ENCODE measurements around the gene FAM193B. TPM values are rescaled to one million over a fixed set of nuclear protein-coding genes. Genes with fewer than 3 reads are reported as not detected.

Gene FAM193B
- total RNA-seq, 1 donor from 2014 or later, result 165 TPM

DNA sequence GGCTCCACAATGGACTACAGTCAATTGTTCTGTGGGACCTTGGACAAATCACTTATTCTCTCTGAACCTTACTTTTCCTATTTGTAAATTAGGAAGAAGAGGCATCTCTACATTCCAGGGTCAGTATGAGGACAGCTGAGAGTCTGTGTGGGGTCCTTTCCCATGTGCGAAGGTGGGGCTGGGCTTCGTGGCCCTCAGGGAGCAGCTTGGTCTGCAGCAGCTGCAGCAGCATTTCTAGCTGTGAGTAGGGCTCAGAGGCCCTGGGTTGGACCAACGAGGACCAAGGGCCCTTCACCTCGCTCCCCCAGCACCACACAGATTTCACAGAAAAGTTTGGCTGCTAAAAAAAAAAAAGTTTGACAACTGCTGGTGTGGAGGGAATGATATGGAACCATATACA, 28.2 kb downstream of the FAM193B start:
- no peak for DNase-seq (ENCODE audit: low spot score, unreplicated experiment)
- Mint-ChIP-seq H3K9me3 (ENCODE audit: low read depth) (no peaks in the 10 kb centered on the region), H3K4me3 (ENCODE audit: low read depth) (no peak overlapping the region), H3K4me1 (ENCODE audit: low read depth) (no peaks in the 10 kb centered on the region), H3K36me3 (ENCODE audit: insufficient read depth) (peaks cover 15% of the 10 kb centered on the region), H3K27ac (no peak overlapping the region), H3K27me3 (no peaks in the 10 kb centered on the region)
- TF ChIP-seq, protein P1, sequence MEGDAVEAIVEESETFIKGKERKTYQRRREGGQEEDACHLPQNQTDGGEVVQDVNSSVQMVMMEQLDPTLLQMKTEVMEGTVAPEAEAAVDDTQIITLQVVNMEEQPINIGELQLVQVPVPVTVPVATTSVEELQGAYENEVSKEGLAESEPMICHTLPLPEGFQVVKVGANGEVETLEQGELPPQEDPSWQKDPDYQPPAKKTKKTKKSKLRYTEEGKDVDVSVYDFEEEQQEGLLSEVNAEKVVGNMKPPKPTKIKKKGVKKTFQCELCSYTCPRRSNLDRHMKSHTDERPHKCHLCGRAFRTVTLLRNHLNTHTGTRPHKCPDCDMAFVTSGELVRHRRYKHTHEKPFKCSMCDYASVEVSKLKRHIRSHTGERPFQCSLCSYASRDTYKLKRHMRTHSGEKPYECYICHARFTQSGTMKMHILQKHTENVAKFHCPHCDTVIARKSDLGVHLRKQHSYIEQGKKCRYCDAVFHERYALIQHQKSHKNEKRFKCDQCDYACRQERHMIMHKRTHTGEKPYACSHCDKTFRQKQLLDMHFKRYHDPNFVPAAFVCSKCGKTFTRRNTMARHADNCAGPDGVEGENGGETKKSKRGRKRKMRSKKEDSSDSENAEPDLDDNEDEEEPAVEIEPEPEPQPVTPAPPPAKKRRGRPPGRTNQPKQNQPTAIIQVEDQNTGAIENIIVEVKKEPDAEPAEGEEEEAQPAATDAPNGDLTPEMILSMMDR (IDR thresholded peaks at IDR 0.05; ENCODE audit: unreplicated experiment), result no peak

DNA sequence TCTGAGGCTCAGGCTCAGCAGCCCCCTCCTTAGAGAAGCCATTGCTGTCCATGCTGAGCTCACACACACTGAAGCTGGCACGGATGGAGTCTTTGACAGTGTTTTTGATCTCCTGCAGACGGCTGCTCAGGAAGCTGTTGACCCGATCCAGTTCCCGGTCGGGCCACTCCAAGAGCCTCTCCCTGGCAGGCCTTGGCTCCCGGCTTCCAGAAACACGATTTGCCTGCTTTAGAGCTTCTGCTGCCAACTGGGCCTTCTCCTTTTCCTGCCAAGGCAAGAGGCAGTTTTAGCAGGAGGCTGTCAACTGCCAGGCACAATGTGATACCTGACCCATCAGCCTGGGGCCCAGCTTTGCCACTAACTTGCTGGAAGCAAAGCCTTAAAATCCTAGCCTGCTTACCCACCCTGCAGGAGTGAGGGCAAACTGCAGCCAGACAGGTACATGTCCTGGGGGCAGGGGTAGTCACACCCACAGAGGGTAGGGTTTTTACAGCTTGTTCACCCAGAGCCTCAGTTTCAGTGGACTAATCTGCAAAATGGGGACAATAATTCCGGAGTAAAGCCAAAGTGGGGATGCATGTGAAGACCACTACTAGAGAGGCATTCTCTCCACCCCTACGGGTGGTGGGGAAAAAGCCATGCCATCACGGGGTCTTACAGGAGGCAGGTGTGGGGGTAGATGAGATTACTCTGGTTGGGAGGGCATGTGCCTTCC, 29.3 kb downstream of the FAM193B start:
- Mint-ChIP-seq H3K4me3 (ENCODE audit: low read depth) (no peak overlapping the region), H3K36me3 (ENCODE audit: insufficient read depth) (peaks cover 12% of the 10 kb centered on the region), H3K4me1 (ENCODE audit: low read depth) (no peaks in the 10 kb centered on the region), H3K27ac (peak overlapping the region; percentile 82), H3K27me3 (no peaks in the 10 kb centered on the region), H3K9me3 (ENCODE audit: low read depth) (no peaks in the 10 kb centered on the region)
- TF ChIP-seq, protein P1 (IDR thresholded peaks at IDR 0.05; ENCODE audit: unreplicated experiment), result no peak
- no peak for DNase-seq (ENCODE audit: low spot score, unreplicated experiment)

DNA sequence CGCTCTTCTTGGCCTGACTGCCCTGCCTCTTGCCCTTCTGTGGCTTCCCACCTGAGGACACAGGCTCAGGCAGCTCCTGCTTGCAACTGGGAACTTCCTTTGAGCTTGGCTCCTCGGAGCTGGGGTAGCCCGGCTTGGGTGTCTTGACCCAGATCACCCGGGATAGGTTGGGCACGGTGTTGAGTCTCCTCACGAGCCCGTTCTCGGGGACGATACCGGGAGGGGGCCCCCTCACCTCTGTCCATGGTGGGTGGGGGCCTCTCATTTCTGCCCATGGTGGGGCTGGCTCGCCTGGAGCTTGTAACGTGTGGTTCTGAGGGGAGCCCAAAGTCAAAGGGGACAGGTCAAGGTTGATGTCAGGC, 29.8 kb downstream of the FAM193B start:
- H3K27me3 Mint-ChIP-seq, result no peaks in the 10 kb centered on the region
- H3K4me3 Mint-ChIP-seq (ENCODE audit: low read depth), result no peak overlapping the region
- TF ChIP-seq, protein P1 (IDR thresholded peaks at IDR 0.05; ENCODE audit: unreplicated experiment), result no peak
- H3K27ac Mint-ChIP-seq, result no peak overlapping the region
- DNase-seq (ENCODE audit: low spot score, unreplicated experiment), result no peak
- H3K4me1 Mint-ChIP-seq (ENCODE audit: low read depth), result no peaks in the 10 kb centered on the region
- H3K36me3 Mint-ChIP-seq (ENCODE audit: insufficient read depth), result peaks cover 13% of the 10 kb centered on the region
- no peaks in the 10 kb centered on the region for H3K9me3 Mint-ChIP-seq (ENCODE audit: low read depth)

DNA sequence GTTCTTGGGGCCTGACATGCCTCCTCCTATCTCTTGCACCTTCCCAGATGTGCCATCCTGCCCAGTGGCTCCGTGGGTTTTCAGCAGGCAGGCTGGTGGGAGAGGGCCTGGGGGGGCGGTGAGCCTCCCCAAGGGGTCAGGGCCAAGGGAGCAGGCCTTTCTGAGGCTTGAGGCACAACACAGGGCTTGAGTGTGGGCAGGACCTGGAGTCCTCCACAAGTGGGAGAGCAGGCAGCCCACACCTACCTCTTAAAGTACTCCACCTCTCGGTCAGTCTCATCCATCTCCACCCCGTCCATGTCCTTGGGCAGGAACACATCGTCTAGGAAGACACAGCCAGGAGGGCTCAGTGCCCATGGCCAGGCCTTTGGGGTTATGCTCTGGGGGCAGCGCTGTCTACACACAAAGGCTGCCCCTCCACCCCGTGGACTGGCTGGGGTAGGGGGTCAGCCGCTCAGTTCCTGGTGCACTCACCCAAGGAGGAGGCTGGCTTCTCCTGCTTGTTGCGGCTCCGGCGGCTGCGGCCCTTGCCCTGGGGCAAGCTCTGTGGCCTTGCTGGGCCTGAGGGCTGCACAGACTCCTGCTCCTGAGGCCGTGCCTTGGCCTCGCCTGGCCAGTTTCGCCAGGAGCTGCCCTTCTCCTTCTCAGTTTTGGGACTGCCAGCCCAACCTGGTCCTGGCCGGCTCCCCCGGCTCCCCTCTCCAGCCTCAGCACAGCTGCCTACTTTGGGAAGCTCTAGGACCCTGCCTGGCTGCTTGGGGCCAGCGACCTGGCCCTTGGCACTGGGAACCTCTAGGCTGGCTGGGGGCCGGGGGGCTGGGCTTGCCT, 30.4 kb downstream of the FAM193B start:
- no peak for DNase-seq (ENCODE audit: low spot score, unreplicated experiment)
- TF ChIP-seq, protein P1 (IDR thresholded peaks at IDR 0.05; ENCODE audit: unreplicated experiment), result no peak
- peaks cover 10% of the 10 kb centered on the region for H3K36me3 Mint-ChIP-seq (ENCODE audit: insufficient read depth)
- no peak overlapping the region for H3K27ac Mint-ChIP-seq
- no peaks in the 10 kb centered on the region for H3K27me3 Mint-ChIP-seq
- H3K9me3 Mint-ChIP-seq (ENCODE audit: low read depth), result no peaks in the 10 kb centered on the region
- H3K4me1 Mint-ChIP-seq (ENCODE audit: low read depth), result no peaks in the 10 kb centered on the region
- no peak overlapping the region for H3K4me3 Mint-ChIP-seq (ENCODE audit: low read depth)

DNA sequence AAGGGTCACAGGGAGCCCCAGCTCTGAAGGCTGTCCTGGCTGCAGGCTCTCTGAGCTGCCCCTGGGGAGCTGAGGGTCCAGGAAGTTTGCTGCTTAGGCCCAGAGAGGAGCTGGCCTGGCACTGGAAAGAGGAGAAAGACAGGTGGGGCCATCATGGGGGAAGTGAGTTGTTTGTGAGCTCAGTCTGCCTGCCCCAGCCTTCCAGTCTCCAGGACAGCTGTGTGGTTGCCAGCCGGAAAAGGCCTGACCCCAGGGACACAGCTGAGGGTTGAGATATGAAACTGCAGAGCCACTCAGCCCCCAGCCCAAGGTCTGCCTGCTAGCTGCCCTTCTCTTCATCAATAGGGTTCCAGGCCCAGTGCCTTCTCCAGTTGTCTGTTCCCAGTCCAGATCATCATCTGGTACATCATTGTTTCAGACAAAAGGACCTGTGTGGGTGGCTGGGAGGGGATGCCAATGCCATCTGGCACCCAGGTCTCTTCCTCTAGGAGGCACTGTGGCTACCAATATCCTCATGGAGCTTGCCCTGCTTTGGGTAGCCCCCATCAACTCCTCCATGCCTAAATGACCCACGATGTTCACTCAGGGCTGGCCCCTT, 33.3 kb downstream of the FAM193B start:
- H3K36me3 Mint-ChIP-seq (ENCODE audit: insufficient read depth), result peaks cover 14% of the 10 kb centered on the region

More for the DNA sequence above, 33.3 kb downstream of the FAM193B start:
- TF ChIP-seq, protein P1 (IDR thresholded peaks at IDR 0.05; ENCODE audit: unreplicated experiment), result no peak
- DNase-seq (ENCODE audit: low spot score, unreplicated experiment), result no peak
- Mint-ChIP-seq H3K4me1 (ENCODE audit: low read depth) (peaks cover 12% of the 10 kb centered on the region), H3K27me3 (no peaks in the 10 kb centered on the region), H3K9me3 (ENCODE audit: low read depth) (no peaks in the 10 kb centered on the region), H3K4me3 (ENCODE audit: low read depth) (no peak overlapping the region), H3K27ac (no peak overlapping the region)
